HG02678 (cell line): ENCODE results near the gene VPS25.
"Not testable (repeated sequence)": the region's sequence is repeated elsewhere in the genome, so short reads cannot be mapped to it uniquely, and the experiment has no call there.

Experiments
- ATAC-seq: cut with Tn5 transposase; IDR thresholded peaks from one replicate; pipeline ENCODE4 v1.9.1; 2021; ENCODE audit warnings: mild to moderate bottlenecking, moderate library complexity; ENCODE audit not compliant: unreplicated experiment

VPS25 gene

GRCh38 chr17:42773290-42774035 is at the start of gene VPS25:
VPS25 (plus strand) TSS chr17:42773449; CDS start chr17:42773476, 27 bp downstream.
- ATAC-seq, result peak; percentile 82

GRCh38 chr17:42723636-42724035 is 49.6 kb upstream of the VPS25 start:
- ATAC-seq, result no peak

- no peak for ATAC-seq
These were observed 48.1 kb upstream of the VPS25 start for GRCh38 chr17:42725143-42725542.

GRCh38 chr17:42740699-42741098 is 32.5 kb upstream of the VPS25 start:
- no peak for ATAC-seq

GRCh38 chr17:42742916-42743315 is 30.3 kb upstream of the VPS25 start:
- ATAC-seq, result not testable (repeated sequence)

- no peak for ATAC-seq
These were observed 29.5 kb upstream of the VPS25 start for GRCh38 chr17:42743595-42744282.

GRCh38 chr17:42744283-42744805 is 28.9 kb upstream of the VPS25 start:
- peak; percentile 49 for ATAC-seq

GRCh38 chr17:42744806-42745617 is 28.2 kb upstream of the VPS25 start, which contains the start of gene EZH1:
EZH1 (minus strand) TSS chr17:42745040; CDS start chr17:42728941, 16,099 bp downstream.
- peak; percentile 84 for ATAC-seq

- ATAC-seq, result no peak
These were observed 24.9 kb upstream of the VPS25 start for GRCh38 chr17:42748202-42748907.

- no peak for ATAC-seq
These were observed 24.1 kb upstream of the VPS25 start for GRCh38 chr17:42748908-42749798.

GRCh38 chr17:42750739-42751344 is 22.4 kb upstream of the VPS25 start:
- ATAC-seq, result no peak

- no peak for ATAC-seq
These were observed 21.6 kb upstream of the VPS25 start for GRCh38 chr17:42751628-42752027.

GRCh38 chr17:42754782-42755181 is 18.5 kb upstream of the VPS25 start:
- no peak for ATAC-seq

GRCh38 chr17:42759982-42760651 is 13.1 kb upstream of the VPS25 start:
- ATAC-seq, result peak; percentile 56

GRCh38 chr17:42760652-42761581 is 12.3 kb upstream of the VPS25 start, which contains the start of gene RAMP2:
RAMP2 (plus strand) TSS chr17:42761227; CDS start chr17:42761262, 35 bp downstream.
- ATAC-seq, result no peak

- ATAC-seq, result no peak
These were observed 11.6 kb upstream of the VPS25 start for GRCh38 chr17:42761638-42762037.

- ATAC-seq, result no peak
These were observed 7.1 kb upstream of the VPS25 start for GRCh38 chr17:42766124-42766523.
